Endodermal cell (in vitro differentiated cells): ENCODE data around the gene COMP. TPM values are rescaled to one million over a fixed set of nuclear protein-coding genes. Genes with fewer than 3 reads are reported as not detected.
A peak's percentile ranks its signal among the peaks of the same experiment; 100 is the strongest.

Experiments
- DNase-seq: peaks from one replicate; pipeline ENCODE4 v3.0.0-alpha.2; 2017
- H3K27ac ChIP-seq: 2 replicates; pipeline ENCODE4 v1.5.1; 2013; ENCODE audit warnings: mild to moderate bottlenecking, low read depth, low read length, moderate library complexity
- H3K27me3 ChIP-seq: 2 replicates; pipeline ENCODE4 v1.6.1; 2013; ENCODE audit warnings: mild to moderate bottlenecking, low read length, moderate library complexity; ENCODE audit not compliant: insufficient read depth, control insufficient read depth, poor library complexity, severe bottlenecking
- H3K36me3 ChIP-seq: 2 replicates; pipeline ENCODE4 v1.7.0; 2013; ENCODE audit warnings: mild to moderate bottlenecking, low read length, moderate library complexity; ENCODE audit not compliant: control insufficient read depth, insufficient read depth
- H3K4me1 ChIP-seq: one replicate; pipeline ENCODE4 v1.7.0; 2013; ENCODE audit warnings: low read length; ENCODE audit not compliant: control insufficient read depth, insufficient read depth
- H3K4me3 ChIP-seq: 2 replicates; pipeline ENCODE4 v1.5.1; 2013; ENCODE audit warnings: mild to moderate bottlenecking, low read length, moderate library complexity
- H3K9ac ChIP-seq: 2 replicates; pipeline ENCODE4 v1.6.1; 2013; ENCODE audit warnings: mild to moderate bottlenecking, low read length, moderate library complexity; ENCODE audit not compliant: poor library complexity, severe bottlenecking; ENCODE audit errors: extremely low read depth
- H3K9me3 ChIP-seq: 2 replicates; pipeline ENCODE4 v1.6.1; 2013; ENCODE audit warnings: mild to moderate bottlenecking, low read length, moderate library complexity; ENCODE audit not compliant: control insufficient read depth
- H3K27ac Mint-ChIP-seq: 2 replicates; pipeline ENCODE4 v1.8.0; 2020; ENCODE audit warnings: mixed read lengths
- H3K27me3 Mint-ChIP-seq: 2 replicates; pipeline ENCODE4 v1.8.0; 2021; ENCODE audit warnings: mild to moderate bottlenecking, mixed read lengths; ENCODE audit not compliant: insufficient read depth
- H3K36me3 Mint-ChIP-seq: 2 replicates; pipeline ENCODE4 v1.8.0; 2020; ENCODE audit warnings: low read depth, mixed read lengths
- H3K4me1 Mint-ChIP-seq: 2 replicates; pipeline ENCODE4 v1.8.0; 2020; ENCODE audit warnings: mixed read lengths
- H3K4me3 Mint-ChIP-seq: 2 replicates; pipeline ENCODE4 v1.8.0; 2020; ENCODE audit warnings: mild to moderate bottlenecking, moderate library complexity, mixed read lengths
- H3K9me3 Mint-ChIP-seq: 2 replicates; pipeline ENCODE4 v1.8.0; 2020; ENCODE audit warnings: mild to moderate bottlenecking, mixed read lengths
- CTCF ChIP-seq: fragments of 200-600 bp; sonication (generic); conservative IDR thresholded peaks from 2 replicates; pipeline ENCODE4 v1.5.0; 2021; ENCODE audit warnings: antibody characterized with exemption, mild to moderate bottlenecking
- WGBS, 2 experiments: methylation state at CpG; one replicate each; pipeline versions ENCODE4 v1.1.5 to v1.1.7; 2013; ENCODE audit warnings: missing lambda C conversion rate in 2 of 2, mixed read lengths in 1 of 2; ENCODE audit not compliant: insufficient coverage in 1 of 2, insufficient read length in 1 of 2; 5-methylcytosine and 5-hydroxymethylcytosine counted together
- total RNA-seq, 2 donors: library from RNA; stranded (reverse); fragmentation: NEBNext Ultra II Directional in 1 of 2; extraction: Animal tissue kit (Norgen Biotek cat#: 25700) in 1 of 2; gene quantifications; 2 replicates in 1 of 2; 3 replicates in 1 of 2; pipeline ENCODE4 v1.2.1, GENCODE V29; 2021

The COMP gene
- total RNA-seq, 2 donors from 2014 or later: not detected

- TF ChIP-seq CTCF: peak; percentile 48
- H3K9ac ChIP-seq: no peak overlapping the region
- no peaks in the 10 kb centered on the region for H3K9me3 Mint-ChIP-seq
- no peaks in the 10 kb centered on the region for H3K4me1 ChIP-seq
- no peaks in the 10 kb centered on the region for H3K9me3 ChIP-seq
- peaks cover 29% of the 10 kb centered on the region for H3K27me3 ChIP-seq
- no peak overlapping the region for H3K27ac Mint-ChIP-seq
- no peaks in the 10 kb centered on the region for H3K36me3 ChIP-seq
- peaks cover 43% of the 10 kb centered on the region for H3K27me3 Mint-ChIP-seq
- no peak for DNase-seq
- no peaks in the 10 kb centered on the region for H3K4me1 Mint-ChIP-seq
- WGBS, 2 experiments: 91% methylated on average over 9 to 15 of the region's 15 CpGs
- no peak overlapping the region for H3K4me3 ChIP-seq
- no peaks in the 10 kb centered on the region for H3K36me3 Mint-ChIP-seq
- no peak overlapping the region for H3K4me3 Mint-ChIP-seq
- no peak overlapping the region for H3K27ac ChIP-seq
Observed at GRCh38 chr19:18769989-18770528, 21.0 kb downstream of the COMP start.

GRCh38 chr19:18768997-18769891, 21.9 kb downstream of the COMP start:
- TF ChIP-seq CTCF: no peak
- no peak overlapping the region for H3K27ac Mint-ChIP-seq
- no peak overlapping the region for H3K9ac ChIP-seq
- H3K4me1 Mint-ChIP-seq: no peaks in the 10 kb centered on the region
- H3K36me3 ChIP-seq: no peaks in the 10 kb centered on the region
- H3K27me3 ChIP-seq: peaks cover 27% of the 10 kb centered on the region
- peaks cover 48% of the 10 kb centered on the region for H3K27me3 Mint-ChIP-seq
- DNase-seq: no peak
- no peak overlapping the region for H3K27ac ChIP-seq
- no peaks in the 10 kb centered on the region for H3K9me3 Mint-ChIP-seq
- H3K36me3 Mint-ChIP-seq: no peaks in the 10 kb centered on the region
- no peaks in the 10 kb centered on the region for H3K4me1 ChIP-seq
- H3K9me3 ChIP-seq: no peaks in the 10 kb centered on the region
- 93% methylated on average over 20 to 24 of the region's 24 CpGs for WGBS, 2 experiments
- no peak overlapping the region for H3K4me3 Mint-ChIP-seq
- H3K4me3 ChIP-seq: no peak overlapping the region

GRCh38 chr19:18768046-18768771, 22.9 kb downstream of the COMP start:
- peak overlapping the region; percentile 36 for H3K27ac ChIP-seq
- peak; percentile 50 for TF ChIP-seq CTCF
- Mint-ChIP-seq H3K36me3 (no peaks in the 10 kb centered on the region), H3K27me3 (peaks cover 46% of the 10 kb centered on the region), H3K4me3 (no peak overlapping the region), H3K9me3 (no peaks in the 10 kb centered on the region), H3K27ac (no peak overlapping the region), H3K4me1 (no peaks in the 10 kb centered on the region)
- H3K9ac ChIP-seq: no peak overlapping the region
- no peaks in the 10 kb centered on the region for H3K36me3 ChIP-seq
- no peaks in the 10 kb centered on the region for H3K9me3 ChIP-seq
- H3K4me1 ChIP-seq: no peaks in the 10 kb centered on the region
- H3K4me3 ChIP-seq: no peak overlapping the region
- WGBS, 2 experiments: 84 to 98% methylated on average over 7 to 21 of the region's 30 CpGs
- H3K27me3 ChIP-seq: peaks cover 16% of the 10 kb centered on the region
- peak; percentile 69 for DNase-seq
